ENCODE measurements around the gene PSEN2.

PSEN2 gene

GRCh38 chr1:226865590-226865989 is 4.8 kb upstream of the PSEN2 start:
- DNase-seq, result no peak

- no peak for DNase-seq
These were observed 2.9 kb upstream of the PSEN2 start for GRCh38 chr1:226867461-226868054.

DNA sequence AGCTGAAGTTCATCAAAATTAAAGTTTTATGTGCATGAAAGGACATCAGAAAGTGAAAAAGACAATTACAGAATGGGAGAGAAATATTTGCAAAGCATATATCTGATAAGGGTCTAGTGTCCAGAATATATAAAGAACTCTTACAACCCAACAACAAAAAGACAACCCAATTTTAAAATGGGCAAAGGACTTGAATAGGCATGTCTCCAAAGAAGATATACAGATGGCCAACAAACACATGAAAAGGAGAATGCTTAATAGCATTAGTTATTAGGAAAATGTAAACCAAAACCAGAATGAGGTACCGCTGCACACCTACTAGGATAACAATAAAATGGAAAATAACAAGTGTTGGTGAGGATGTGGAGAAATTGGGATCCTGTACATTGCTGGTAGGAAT is 1.7 kb upstream of the PSEN2 start:
- DNase-seq, result no peak

DNA sequence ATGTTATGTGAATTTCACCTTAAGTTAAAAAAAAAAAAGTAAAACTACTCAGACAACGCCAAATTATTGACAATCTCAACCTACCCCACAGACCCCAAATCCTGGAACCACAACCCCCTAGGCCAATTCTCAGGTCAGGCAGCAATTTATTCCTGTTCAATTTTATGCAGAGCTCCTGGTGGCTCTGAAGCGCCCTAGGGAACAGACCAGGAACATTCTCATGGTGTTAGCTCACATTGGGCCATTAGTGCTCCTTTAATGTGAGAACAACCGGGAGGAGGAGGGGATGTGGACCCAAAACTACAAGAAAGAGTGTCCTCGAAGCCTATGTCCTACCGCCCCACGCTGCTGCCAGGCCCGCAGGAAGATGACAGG is 403 bp upstream of the PSEN2 start:
- no peak for DNase-seq

- DNase-seq, result peak in 1 of 2 donors; percentile 17
These were observed 1.4 kb downstream of the PSEN2 start for GRCh38 chr1:226871636-226872327.

DNA sequence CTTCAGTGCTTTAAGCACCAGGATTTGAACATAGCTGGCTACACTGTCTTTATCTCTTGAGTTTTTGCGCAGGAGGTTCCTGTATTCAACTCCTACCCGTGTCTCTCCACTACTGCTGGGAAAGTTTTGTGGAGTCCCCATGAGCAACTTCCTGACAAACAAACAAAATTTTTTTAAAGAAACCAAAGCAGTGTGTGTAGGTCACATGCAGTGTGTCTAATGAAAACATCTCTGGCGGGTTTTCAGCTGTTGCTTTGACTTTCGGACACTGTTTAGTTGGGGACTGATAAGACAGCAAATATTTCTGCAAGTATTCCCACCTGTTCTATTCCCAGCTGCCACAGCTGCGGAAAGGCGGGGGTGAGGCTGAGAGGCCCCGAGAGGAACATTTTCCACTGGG is 2.0 kb downstream of the PSEN2 start:
- DNase-seq, result no peak

GRCh38 chr1:226873771-226874578 is 3.6 kb downstream of the PSEN2 start:
- DNase-seq, result peak in 1 of 2 donors; percentile 13

GRCh38 chr1:226874579-226875425 is 4.4 kb downstream of the PSEN2 start:
- DNase-seq, result no peak

DNA sequence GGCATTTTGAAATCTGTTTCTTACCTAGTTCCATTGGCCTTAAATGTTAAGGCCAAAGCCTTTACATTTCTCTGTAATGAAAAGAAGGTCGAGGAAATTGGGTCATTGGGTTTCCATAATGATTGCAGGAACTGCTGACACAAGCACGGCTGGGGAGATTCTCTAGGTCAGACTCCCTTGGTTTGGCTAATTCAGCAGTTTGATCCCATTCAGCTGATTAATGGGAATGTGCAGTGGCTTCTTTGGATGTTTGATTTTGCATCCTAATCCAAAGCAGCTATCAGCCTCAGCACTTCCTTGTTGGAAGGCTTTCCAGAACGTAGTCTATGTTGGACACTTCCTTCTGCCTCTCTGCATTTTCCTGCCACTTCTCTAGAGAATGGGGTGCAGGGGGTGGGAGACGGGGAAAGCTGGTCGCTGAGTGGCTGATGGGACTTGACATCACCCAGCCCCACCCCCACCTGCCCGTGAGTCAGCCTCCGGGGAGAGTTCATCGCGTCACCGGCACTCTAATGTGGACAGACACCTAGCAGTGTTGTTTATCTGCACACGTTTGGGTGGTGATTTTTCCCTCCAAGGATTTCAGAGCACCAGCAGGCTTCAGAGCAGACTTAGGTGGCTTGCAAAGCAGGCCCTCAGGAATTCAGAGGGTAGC is 5.4 kb downstream of the PSEN2 start:
- DNase-seq, result no peak

GRCh38 chr1:226877669-226878068 is 7.3 kb downstream of the PSEN2 start:
- no peak for DNase-seq

GRCh38 chr1:226880372-226881287 is 10.2 kb downstream of the PSEN2 start:
- DNase-seq, result no peak

DNA sequence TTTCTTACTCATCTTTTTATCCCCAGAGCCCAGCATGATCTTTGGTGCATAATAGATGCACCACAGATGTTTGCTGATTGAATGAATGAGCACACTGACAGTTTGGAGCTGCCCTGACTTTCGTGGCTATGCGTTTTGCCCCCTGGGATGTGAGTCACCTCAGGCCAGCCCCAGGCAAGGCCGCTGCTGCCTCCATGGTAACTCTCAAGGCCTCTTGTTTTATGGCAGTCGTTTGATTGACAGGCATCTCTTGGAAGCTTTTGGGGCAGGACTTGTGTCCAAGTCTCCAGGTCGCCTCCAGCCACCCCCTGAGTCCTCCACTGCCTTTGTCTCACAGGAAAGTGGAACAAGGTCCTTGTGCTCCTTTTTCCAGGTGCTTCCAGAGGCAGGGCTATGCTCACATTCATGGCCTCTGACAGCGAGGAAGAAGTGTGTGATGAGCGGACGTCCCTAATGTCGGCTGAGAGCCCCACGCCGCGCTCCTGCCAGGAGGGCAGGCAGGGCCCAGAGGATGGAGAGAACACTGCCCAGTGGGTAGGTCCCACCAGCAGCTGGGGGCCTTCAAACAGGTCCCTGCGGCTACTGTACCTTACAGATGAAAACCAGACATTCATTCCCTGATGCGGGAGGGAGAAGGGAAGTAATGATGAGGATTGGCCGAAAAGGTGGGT is 11.2 kb downstream of the PSEN2 start:
- DNase-seq, result no peak

GRCh38 chr1:226882187-226882586 is 11.8 kb downstream of the PSEN2 start:
- DNase-seq, result no peak

DNA sequence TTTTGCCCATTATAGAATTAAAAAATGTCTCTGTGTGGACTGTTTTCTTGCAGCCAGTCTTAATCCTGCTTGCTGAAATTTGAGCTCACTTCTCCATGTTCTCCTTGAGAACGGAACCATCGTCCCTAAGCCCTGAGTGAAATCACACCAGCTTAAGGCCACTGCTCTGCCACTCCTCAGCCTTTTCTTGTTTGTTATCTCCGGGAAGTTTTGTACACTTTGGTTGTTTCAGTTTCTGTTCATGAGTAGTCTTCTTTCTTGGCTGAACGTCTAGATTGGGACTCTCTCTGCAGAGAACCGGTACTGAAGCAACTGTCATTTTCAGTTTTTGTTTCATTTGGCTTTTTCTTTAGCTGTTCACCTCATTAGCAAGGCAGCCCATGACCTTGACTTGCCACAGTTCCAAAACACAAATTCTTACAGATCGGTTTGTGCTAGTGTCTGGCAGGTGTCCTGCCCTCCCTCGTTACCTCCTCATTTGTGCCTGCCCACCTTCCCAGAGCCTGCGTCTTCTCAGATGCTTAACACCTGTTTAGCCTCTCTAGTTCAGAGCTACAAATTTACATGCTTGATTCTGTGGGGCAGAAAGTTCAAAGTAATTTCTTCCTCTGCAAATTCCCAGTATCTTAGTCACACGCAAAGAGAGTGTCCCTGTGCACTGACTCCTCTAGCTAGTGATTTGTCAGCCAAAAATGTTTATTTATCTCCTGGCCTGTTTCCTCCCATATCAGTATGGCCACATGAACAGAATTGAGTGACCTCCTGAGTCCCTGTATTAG is 12.4 kb downstream of the PSEN2 start:
- peak; percentile 34 to 45 for DNase-seq

DNA sequence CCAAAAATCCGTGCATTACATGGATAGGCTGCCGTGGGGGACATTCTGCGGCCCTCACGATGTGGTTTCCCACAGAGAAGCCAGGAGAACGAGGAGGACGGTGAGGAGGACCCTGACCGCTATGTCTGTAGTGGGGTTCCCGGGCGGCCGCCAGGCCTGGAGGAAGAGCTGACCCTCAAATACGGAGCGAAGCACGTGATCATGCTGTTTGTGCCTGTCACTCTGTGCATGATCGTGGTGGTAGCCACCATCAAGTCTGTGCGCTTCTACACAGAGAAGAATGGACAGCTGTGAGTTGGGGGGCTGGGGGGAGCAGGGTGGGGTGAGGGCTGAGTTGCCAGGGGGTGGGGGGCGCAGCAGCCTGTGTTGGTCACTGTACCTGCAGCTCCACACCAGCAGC is 13.2 kb downstream of the PSEN2 start:
- DNase-seq, result no peak

- DNase-seq, result no peak
These were observed 13.8 kb downstream of the PSEN2 start for GRCh38 chr1:226884116-226884625.

DNA sequence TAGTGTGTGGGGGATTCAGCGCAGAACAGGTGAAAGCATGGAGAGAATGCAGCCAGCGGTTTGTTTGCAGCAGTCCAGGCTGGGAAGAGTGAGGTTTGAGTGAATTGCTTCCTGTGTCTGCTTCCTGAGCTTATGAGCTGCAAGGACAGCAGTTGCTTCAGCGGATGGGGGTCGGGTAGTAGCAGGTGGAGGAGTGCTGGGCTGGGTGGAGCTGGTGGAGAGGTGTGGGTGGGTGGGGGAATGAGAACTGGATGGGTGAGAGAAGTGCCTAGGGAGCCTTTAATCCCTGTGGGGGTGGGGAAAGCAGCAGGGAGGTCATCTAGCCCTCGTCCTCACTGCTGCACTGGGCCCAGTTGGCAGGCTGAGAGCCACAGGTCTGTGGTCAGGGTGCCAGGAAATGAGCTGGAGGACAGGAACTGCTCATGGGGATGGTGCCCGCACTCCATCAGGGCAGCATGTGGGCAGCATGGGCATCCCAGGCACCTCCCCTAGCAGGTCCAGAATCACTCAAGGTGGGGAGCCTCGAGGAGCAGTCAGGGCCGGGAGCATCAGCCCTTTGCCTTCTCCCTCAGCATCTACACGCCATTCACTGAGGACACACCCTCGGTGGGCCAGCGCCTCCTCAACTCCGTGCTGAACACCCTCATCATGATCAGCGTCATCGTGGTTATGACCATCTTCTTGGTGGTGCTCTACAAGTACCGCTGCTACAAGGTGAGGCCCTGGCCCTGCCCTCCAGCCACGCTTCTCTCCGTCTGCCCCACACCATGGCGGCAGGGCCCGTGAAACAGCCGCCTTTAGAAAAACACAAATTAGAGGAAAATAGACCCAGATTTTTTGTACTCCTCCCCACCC is 14.8 kb downstream of the PSEN2 start:
- no peak for DNase-seq

GRCh38 chr1:226886122-226886901 is 15.9 kb downstream of the PSEN2 start:
- DNase-seq, result no peak
